NCI-H1930 (cell line): ENCODE results near the gene ACBD6.

Experiments used
- DNase-seq, 2 experiments: peaks; one replicate each; lab custom pipeline; 2025; lab: John Stamatoyannopoulos, UW

ACBD6 gene

DNA sequence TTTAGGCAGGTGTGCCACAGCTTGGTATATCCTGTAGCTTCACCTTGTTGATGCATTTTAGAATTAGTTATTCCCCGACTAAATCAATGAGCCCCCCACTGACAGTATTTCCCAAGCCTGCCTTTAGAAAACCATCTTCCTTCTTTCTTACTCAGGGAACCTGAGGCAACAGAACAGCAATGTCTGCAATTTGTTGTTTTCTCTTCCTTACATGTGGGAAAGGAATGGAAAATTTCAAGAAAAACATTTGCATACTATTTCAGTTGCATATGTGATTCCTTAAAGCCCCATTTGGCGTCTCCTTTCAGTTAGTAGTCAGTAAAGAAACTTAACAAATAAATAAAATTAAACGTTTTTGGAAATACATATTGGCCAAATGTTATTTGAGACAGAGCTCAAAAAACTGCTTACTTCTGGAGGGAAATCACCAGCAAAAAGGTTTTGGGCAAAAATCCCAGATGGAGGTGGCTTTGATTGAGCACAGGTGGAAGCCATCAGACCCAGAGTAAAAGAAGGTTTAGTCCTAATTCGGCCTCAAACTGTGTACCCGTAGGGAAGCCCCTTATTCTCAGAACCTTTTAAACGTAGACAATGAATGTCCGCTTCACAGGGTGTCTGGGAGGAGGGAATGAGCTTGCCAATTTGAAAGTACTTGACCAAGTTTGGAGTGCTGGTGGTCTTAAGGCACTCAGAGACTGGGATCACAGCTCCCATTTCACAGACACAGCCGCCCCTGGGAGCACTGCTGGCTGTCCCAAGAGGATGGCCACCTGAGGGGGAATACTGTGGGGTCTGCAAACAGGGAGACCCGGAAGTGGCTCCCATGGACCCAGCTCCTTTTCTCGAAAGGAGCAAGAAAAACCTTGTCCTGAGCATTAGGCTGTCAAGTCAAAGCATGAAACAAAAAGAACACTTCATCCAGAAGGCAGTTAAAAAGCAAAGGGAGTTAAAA, 263.0 kb downstream of the ACBD6 start:
- DNase-seq = no peak

DNA sequence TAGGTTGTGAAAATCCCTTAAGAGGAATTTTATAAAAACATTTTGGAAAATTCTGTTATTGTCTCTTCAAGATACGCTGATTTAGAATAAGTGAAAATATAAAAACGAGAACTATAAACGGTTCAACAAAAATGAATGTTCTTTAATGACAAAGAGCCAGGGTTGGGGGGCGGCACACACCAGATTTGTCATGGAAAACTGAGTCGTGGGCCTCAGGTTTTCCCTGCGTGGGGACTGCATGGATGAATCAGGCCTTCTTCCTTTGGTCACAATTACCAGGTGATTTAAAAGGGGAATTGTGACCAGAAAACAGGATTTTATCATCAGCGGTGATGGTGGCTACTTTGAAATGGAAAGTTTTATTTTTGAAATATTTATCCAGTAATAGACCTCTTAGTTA, 263.7 kb downstream of the ACBD6 start:
- DNase-seq = no peak
